GM12872 (cell line): ENCODE measurements around the gene NEGR1.

Experiments
- TF ChIP-seq, protein P1 (sequence below): IDR thresholded peaks from 3 replicates; pipeline ENCODE4 v1.5.1; 2011; ENCODE audit warnings: low read depth, mild to moderate bottlenecking, low read length, moderate library complexity; ENCODE audit not compliant: insufficient read depth

The NEGR1 gene

DNA sequence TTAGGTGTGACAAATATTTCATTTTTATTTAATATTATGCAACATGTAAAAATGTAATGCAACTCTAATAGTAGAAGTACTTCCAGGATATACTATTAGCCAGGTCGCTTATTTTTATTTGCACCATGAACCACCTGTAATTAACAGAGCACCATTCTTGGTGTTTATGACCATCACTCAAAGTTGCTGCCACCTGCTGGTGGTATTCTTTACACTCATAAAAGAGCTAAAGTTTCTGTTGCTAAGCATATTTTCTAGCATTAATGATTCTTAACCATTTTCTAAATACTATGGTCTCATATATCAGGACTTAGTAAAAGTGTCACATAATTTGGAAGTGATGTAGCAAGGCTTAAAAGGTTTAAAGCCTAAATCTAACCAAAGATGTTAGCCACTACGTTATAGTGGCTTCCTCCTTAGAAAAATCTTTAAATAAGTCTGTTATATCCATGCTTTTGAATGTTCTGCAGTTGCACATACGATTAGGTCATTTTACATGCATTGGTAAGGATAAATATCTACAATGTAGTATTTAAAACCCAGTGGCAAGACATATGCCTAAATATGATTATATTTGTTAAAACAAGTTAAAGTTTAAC, 244.5 kb downstream of the NEGR1 start:
- TF ChIP-seq, protein P1, sequence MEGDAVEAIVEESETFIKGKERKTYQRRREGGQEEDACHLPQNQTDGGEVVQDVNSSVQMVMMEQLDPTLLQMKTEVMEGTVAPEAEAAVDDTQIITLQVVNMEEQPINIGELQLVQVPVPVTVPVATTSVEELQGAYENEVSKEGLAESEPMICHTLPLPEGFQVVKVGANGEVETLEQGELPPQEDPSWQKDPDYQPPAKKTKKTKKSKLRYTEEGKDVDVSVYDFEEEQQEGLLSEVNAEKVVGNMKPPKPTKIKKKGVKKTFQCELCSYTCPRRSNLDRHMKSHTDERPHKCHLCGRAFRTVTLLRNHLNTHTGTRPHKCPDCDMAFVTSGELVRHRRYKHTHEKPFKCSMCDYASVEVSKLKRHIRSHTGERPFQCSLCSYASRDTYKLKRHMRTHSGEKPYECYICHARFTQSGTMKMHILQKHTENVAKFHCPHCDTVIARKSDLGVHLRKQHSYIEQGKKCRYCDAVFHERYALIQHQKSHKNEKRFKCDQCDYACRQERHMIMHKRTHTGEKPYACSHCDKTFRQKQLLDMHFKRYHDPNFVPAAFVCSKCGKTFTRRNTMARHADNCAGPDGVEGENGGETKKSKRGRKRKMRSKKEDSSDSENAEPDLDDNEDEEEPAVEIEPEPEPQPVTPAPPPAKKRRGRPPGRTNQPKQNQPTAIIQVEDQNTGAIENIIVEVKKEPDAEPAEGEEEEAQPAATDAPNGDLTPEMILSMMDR: peak; percentile 46; the same call in 2 of the 3 replicates

DNA sequence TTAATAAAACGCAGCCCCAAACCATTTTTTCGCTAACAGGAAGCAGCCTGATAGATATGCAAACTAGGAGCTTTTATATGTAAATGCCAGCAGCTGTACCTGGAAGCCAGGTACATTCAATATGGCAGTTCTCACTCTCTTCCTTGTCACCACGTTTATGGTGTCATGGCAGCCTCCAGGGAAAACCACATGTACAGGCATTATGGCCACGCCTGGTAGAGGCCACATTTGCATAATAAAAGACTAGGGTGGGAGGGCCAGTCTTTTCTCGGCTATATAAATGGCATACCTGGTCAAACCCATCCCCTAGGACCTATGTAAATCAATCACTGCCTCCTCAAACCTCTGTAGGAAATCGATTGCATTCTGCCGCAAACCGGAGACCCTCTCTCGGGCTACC, 247.5 kb downstream of the NEGR1 start:
- TF ChIP-seq, protein P1: no peak

DNA sequence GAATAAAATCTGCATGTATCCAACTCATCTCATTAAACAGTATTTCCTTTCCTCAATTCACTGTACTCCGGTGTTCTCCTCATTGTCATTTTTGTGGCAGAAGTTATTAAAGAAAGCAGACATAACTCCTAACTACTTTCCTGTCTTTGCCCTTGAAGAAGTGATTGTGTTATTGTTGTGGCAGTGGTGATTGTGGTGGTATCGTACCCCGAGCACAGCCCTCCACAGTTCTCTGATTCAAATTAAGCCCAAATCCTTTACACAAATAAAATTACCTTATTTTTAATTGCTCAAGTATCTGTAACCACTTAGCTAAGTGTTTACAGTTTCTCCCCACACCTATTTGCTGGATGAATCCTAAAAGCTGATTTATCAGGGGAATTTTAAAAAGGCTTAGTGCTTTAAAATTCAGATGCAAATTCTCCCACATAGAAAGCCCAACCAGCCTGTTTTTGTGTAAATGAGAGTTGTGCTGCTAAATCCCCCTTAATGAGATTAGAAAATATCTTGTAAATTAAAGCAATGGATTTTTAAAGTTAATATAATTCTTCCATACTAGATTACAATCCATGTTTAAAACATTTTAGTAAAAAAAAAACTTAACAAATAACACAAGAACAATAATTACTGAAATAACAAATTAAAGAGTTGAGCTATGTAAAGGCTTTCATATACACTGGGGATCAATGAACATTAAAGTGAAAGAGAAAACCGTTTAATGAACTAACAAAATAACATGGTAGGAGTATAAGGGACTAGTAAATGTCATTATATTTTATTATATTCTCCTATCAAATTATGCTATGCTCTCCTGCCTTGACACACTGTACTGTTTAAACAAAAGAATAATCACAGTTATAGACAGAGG, 259.0 kb downstream of the NEGR1 start:
- TF ChIP-seq, protein P1: no peak

DNA sequence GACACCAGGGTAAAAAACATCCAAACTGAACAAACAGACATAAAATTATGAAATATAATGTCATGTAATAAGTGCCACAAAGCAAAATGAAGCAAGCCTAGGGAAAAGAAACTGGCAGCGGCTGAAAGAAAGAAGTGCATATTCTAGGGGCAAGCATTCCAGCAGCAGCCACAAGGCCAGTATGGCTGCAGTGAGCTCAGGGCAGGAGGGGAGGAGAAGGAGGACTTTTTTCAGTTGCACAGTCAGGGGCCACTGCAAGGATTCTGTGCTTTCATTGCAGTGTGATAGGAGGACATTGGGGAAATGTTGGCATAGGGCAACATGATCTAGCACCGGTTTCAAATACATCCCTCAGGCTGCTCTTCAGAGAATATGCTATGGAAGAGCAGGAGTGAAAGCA, 263.8 kb downstream of the NEGR1 start:
- TF ChIP-seq, protein P1: no peak

DNA sequence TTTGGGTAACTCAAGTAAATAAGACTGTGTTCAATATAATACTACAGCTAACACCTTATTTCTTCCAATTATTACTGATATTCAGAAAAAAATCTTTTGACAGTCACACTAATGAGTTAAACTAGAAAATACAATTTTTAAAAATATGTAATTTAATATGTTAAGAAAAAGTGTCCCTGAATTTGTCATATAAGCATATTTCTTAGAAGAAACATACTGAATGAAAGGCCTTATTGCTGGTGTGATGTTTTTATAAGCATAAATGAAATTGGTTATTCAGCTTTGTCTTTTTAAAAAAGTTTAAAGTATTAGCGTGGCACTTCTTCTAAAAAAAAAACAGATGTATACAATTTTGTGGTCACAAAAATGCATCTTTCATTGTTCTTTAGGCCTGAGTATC, 267.3 kb downstream of the NEGR1 start:
- TF ChIP-seq, protein P1: no peak

DNA sequence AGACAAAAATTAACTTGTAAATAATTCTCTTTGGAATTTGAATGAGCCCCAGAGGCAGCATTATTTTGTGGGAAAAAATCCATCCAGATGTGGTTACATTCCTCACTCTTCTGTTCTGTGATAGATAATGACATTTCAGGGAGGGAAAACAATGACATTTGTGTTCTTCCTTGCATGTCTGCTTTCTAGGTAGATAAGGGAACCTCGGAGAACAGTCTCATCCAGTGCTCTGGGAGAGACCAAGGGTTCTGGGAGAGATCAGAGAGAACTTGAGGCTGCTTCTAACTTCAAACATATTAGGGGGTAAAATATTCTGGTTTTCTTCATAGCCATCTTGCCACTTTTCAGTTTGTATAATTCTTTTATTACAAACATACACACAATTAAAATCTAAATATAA, 269.2 kb downstream of the NEGR1 start:
- TF ChIP-seq, protein P1: no peak

DNA sequence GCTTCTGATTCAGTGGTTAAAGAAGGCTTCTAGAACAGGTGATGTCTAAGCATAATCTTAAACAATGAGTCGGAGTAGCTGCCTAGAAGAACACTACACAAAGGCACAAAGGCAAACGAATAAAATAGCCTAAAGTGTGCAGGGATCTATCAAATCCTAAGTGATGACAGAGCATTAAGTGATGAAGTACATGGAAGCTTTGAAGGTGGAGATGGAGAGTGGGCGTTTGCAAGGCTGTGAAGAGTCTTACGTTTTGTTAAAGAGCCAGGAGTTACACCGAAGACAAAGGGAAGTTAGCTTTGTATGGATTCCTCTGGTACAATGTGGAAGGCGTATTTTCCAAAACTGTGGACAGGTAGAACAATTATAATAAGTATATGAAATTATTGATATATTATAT, 270.6 kb downstream of the NEGR1 start:
- TF ChIP-seq, protein P1: no peak
